Smooth muscle cell of the umbilical artery (primary cell): ENCODE results near the gene ACD. TPM values are rescaled to one million over a fixed set of nuclear protein-coding genes. Genes with fewer than 3 reads are reported as not detected.

Experiments
- total RNA-seq: library from RNA; depleted of rRNA; stranded (reverse); fragments of >200 nt; gene quantifications from 2 replicates; pipeline ENCODE4 v1.2.3, GENCODE V29; 2014

ACD gene
- total RNA-seq: 11.3 and 15.8 TPM in 2 replicates

GRCh38 chr16:67659675-67660563 lies at the start of gene ACD:
Gene ACD, minus strand, starts transcription at chr16:67660260. Its CDS starts 40 bp downstream, at chr16:67660220.

DNA sequence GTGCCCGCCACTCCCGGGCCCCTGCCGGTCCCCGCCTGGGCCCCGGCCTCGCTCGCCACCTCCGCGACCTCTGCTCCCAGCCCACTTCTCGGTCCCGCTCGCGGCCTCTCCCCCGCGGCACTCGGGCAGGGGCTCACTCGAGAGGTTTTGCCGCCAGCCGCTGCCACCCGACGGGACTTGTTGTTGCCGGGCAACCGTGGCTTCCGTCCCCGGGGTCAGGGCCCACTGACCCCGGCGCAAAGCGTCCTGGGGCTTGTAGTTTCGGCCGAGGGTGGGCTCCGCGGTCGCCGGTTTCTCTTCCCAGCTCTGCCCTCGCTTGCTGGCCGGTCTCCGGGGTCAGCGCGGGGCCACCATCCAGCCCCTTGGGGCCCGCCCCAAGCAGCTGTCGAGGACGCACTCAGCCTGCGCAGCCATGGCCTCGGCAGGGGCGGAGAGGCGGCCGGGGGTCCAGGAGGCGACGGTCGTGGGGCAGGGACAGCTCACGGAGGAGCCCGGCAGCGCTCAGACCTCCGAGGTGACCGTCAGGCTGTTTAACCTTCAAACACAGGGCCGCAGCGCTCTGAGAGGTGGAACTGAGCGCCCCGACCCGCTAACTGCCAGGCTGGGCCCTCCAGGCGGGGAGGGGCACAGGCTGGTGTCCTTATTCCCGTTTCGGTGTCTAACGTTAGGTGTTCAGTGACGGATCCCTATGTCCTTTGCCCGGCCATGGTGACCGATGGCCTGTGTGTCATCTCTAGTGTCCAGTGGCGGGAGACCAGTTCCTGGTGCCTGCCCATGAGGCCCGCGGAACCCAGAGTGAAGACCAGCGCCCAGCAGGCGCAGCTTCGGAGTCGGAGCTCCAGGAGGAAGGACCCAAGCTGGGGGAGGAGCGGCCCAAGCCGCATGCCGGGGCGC lies 6.7 kb upstream of the ACD start, which contains the start of the genes C16orf86 and ENKD1:
Gene C16orf86, plus strand, starts transcription at position 256 of the 894 bp plus-strand sequence. Its CDS starts 157 bp downstream, at position 413.
Gene ENKD1, minus strand, starts transcription at position 192 of the 894 bp plus-strand sequence. CDS start 308 bp downstream, outside the sequence.

DNA sequence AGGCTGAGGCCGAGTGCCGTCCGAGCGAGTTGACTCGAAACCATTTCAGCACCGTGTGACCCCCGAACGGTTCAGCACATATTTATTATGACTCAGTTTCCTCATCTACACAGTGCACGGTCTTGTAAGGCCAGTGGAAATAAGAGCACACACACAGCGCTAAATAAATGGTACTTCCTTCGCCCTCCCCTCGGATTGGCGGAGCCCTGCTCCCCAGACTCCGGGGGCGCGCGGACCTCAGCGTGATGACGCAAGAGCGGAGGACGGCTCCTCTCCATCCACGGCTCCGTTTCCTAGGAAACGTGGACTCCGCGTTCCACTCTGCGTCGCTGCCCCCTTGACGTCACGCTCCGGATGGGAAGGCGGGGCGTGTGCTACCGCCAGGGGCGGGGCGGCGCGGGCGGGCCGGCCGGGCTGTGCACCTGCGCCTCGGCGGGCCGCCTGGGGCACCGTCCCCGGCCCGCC lies 536 bp upstream of the ACD start, which contains the start of gene PARD6A:
Gene PARD6A, plus strand, starts transcription at position 397 of the 465 bp plus-strand sequence. CDS start 79 bp downstream, outside the sequence.

Other genes with a start within 250 kb of the ACD start
- gene ZDHHC1, start 243.8 kb downstream of the ACD start, total RNA-seq: 5.6 and 6.4 TPM in 2 replicates
- 0.59 TPM in 1 of 2 replicates, not detected in the other for gene HSD11B2, start 229.1 kb downstream of the ACD start, total RNA-seq
- 104 and 140 TPM in 2 replicates for gene ATP6V0D1, start 179.1 kb downstream of the ACD start, total RNA-seq
- gene AGRP, start 176.7 kb downstream of the ACD start, total RNA-seq: not detected in 2 replicates
- gene RIPOR1, start 131.4 kb downstream of the ACD start, total RNA-seq: 32.1 and 83.6 TPM in 2 replicates
- gene CTCF, start 97.7 kb downstream of the ACD start, total RNA-seq: 13.4 and 16.6 TPM in 2 replicates
- gene CARMIL2, start 15.1 kb downstream of the ACD start, total RNA-seq: under 0.01 and 0.37 TPM in 2 replicates
- gene PARD6A, start 700 bp upstream of the ACD start, total RNA-seq: 0.59 and 1.2 TPM in 2 replicates
- 12.4 and 14.0 TPM in 2 replicates for gene ENKD1, start 6.5 kb upstream of the ACD start, total RNA-seq
- 2.2 and 5.6 TPM in 2 replicates for gene C16orf86, start 6.6 kb upstream of the ACD start, total RNA-seq
- gene GFOD2, start 59.1 kb upstream of the ACD start, total RNA-seq: 12.5 and 20.3 TPM in 2 replicates
- gene RANBP10, start 146.3 kb upstream of the ACD start, total RNA-seq: 3.9 and 7.1 TPM in 2 replicates
- 0.32 and 1.5 TPM in 2 replicates for gene TSNAXIP1, start 146.6 kb upstream of the ACD start, total RNA-seq
- 31.1 and 35.3 TPM in 2 replicates for gene THAP11, start 182.1 kb upstream of the ACD start, total RNA-seq
- 73.9 and 178 TPM in 2 replicates for gene NUTF2, start 186.7 kb upstream of the ACD start, total RNA-seq
- 19.9 and 29.6 TPM in 2 replicates for gene CENPT, start 187.4 kb upstream of the ACD start, total RNA-seq
- gene EDC4, start 212.8 kb upstream of the ACD start, total RNA-seq: 46.9 and 83.3 TPM in 2 replicates
- not detected in 2 replicates for gene NRN1L, start 224.6 kb upstream of the ACD start, total RNA-seq
- gene PSKH1, start 233.0 kb upstream of the ACD start, total RNA-seq: 27.6 and 28.9 TPM in 2 replicates